SU-DHL-6 (cell line): ENCODE measurements around the gene SCARF1.
A peak's percentile ranks its signal among the peaks of the same experiment; 100 is the strongest.

Experiments
- H2AFZ ChIP-seq: fragments of 200-600 bp; sonication (generic); 2 replicates; pipeline ENCODE4 v1.6.1; 2014; ENCODE audit warnings: low read depth, mild to moderate bottlenecking, moderate library complexity, mixed read lengths, antibody characterized with exemption, low read length; ENCODE audit not compliant: severe bottlenecking
- H3F3A ChIP-seq: fragments of 200-600 bp; shearing (Covaris generic); 2 replicates; pipeline ENCODE4 v1.6.0; 2016; ENCODE audit warnings: antibody characterized with exemption, mild to moderate bottlenecking; ENCODE audit not compliant: insufficient read depth
- H3K27ac ChIP-seq: fragments of 200-600 bp; sonication (generic); 2 replicates; pipeline ENCODE4 v1.5.1; 2016; ENCODE audit warnings: low read depth, mild to moderate bottlenecking, low read length, moderate library complexity, mixed read lengths
- H3K27me3 ChIP-seq: fragments of 200-600 bp; sonication (generic), shearing (Covaris generic); 2 replicates; pipeline ENCODE4 v1.6.0; 2014; ENCODE audit warnings: mild to moderate bottlenecking, low read length
- H3K36me3 ChIP-seq: fragments of 200-600 bp; sonication (generic); 2 replicates; pipeline ENCODE4 v1.6.1; 2014; ENCODE audit warnings: mild to moderate bottlenecking, low read length, mixed read lengths
- H3K4me2 ChIP-seq: fragments of 300-600, 200-600 bp; shearing (Covaris generic), sonication (generic); 2 replicates; pipeline ENCODE4 v1.6.0; 2014; ENCODE audit warnings: low read length, low read depth, mild to moderate bottlenecking; ENCODE audit not compliant: poor library complexity, severe bottlenecking
- H3K4me3 ChIP-seq: fragments of 200-600 bp; sonication (generic); 2 replicates; pipeline ENCODE4 v1.5.1; 2014; ENCODE audit warnings: antibody characterized with exemption, low read length, mild to moderate bottlenecking, mixed read lengths; ENCODE audit not compliant: insufficient read depth, poor library complexity, severe bottlenecking
- H3K79me2 ChIP-seq: fragments of 200-600 bp; sonication (generic); 2 replicates; pipeline ENCODE4 v1.6.1; 2014; ENCODE audit warnings: mild to moderate bottlenecking, low read length, moderate library complexity; ENCODE audit not compliant: insufficient read depth
- H3K9ac ChIP-seq: fragments of 200-600 bp; sonication (generic); 2 replicates; pipeline ENCODE4 v1.7.0; 2014; ENCODE audit warnings: mild to moderate bottlenecking, low read length
- H3K9me2 ChIP-seq: fragments of 200-600 bp; sonication (generic); replicated peaks from 2 replicates; pipeline ENCODE4 v1.6.1; 2014; ENCODE audit warnings: low read length; ENCODE audit not compliant: insufficient read depth
- H3K9me3 ChIP-seq: fragments of 200-600 bp; sonication (generic); 2 replicates; pipeline ENCODE4 v1.6.1; 2014; ENCODE audit warnings: low read length, mixed read lengths; ENCODE audit not compliant: insufficient read depth
- H4K20me1 ChIP-seq: fragments of 200-600 bp; sonication (generic); 2 replicates; pipeline ENCODE4 v1.6.1; 2014; ENCODE audit warnings: low read depth, mild to moderate bottlenecking, antibody characterized with exemption, low read length, moderate library complexity, mixed read lengths
- EZH2phosphoT487 ChIP-seq: fragments of 200-600 bp; sonication (generic), shearing (Covaris generic); conservative IDR thresholded peaks from 2 replicates; pipeline ENCODE4 v1.6.1; 2018; ENCODE audit warnings: mild to moderate bottlenecking, antibody characterized with exemption, low read length, moderate library complexity, mixed read lengths
- TF ChIP-seq, protein P1 (sequence below): fragments of 200-600 bp; sonication (generic); IDR thresholded peaks from one replicate; pipeline ENCODE4 v1.5.1; 2017; ENCODE audit warnings: antibody characterized with exemption, mild to moderate bottlenecking, low read length, moderate library complexity; ENCODE audit not compliant: insufficient read depth, poor library complexity, severe bottlenecking

SCARF1 gene

DNA sequence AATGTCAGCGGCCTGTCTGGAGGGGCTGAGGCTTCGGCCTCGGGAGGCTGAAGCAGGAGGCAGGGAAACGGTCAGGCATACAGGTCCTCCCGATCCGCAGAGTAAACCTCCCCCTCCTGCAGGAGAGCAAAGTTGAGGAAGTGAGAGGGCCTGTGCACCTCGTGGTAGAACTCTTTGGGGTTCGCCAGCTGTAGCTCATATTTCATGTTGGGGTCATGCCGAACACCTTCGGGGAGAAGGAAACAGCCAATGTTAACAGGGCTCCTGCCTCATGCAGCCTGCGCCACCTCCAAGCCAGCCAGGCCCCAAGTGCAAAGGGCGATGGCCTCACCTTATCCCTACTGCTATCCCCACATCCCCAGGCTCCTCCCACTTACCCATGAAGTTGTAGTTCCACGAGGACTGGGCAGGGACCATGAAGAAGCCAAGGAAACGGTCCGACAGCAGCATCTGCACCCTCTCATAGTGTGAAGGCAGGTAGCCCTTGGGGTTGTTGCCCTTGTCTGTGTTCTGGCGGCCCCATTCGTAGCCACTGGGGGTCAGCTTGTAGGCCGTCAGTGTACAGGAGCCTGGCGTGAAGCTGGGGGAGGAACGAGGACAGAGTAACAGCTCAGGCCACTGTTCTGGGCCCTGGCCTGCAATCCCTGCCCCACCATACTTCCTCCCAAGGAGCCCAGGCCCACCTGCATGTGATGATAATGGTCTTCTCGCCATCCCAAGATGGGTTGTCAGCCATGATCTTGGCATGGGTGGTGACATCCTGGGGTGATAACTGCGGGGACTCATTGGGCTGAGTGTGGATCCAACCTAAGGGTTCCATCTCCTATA, 5.4 kb upstream of the SCARF1 start:
- H3K27ac ChIP-seq: no peak overlapping the region
- no peak for TF ChIP-seq EZH2phosphoT487
- TF ChIP-seq, protein P1, sequence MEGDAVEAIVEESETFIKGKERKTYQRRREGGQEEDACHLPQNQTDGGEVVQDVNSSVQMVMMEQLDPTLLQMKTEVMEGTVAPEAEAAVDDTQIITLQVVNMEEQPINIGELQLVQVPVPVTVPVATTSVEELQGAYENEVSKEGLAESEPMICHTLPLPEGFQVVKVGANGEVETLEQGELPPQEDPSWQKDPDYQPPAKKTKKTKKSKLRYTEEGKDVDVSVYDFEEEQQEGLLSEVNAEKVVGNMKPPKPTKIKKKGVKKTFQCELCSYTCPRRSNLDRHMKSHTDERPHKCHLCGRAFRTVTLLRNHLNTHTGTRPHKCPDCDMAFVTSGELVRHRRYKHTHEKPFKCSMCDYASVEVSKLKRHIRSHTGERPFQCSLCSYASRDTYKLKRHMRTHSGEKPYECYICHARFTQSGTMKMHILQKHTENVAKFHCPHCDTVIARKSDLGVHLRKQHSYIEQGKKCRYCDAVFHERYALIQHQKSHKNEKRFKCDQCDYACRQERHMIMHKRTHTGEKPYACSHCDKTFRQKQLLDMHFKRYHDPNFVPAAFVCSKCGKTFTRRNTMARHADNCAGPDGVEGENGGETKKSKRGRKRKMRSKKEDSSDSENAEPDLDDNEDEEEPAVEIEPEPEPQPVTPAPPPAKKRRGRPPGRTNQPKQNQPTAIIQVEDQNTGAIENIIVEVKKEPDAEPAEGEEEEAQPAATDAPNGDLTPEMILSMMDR: no peak
- H3K9me2 ChIP-seq: no peaks in the 10 kb centered on the region
- no peak overlapping the region for H3K4me2 ChIP-seq
- no peaks in the 10 kb centered on the region for H3K79me2 ChIP-seq
- no peaks in the 10 kb centered on the region for H4K20me1 ChIP-seq
- H3K36me3 ChIP-seq: peaks cover 8% of the 10 kb centered on the region; the same call in 1 of the 2 replicates
- no peak overlapping the region for H3K9ac ChIP-seq
- no peak overlapping the region for H3K4me3 ChIP-seq
- no peaks in the 10 kb centered on the region for H3K27me3 ChIP-seq
- H3K9me3 ChIP-seq: no peaks in the 10 kb centered on the region
- H2AFZ ChIP-seq: no peak overlapping the region
- peaks cover 19% of the 10 kb centered on the region; the same call in 1 of the 2 replicates for H3F3A ChIP-seq

DNA sequence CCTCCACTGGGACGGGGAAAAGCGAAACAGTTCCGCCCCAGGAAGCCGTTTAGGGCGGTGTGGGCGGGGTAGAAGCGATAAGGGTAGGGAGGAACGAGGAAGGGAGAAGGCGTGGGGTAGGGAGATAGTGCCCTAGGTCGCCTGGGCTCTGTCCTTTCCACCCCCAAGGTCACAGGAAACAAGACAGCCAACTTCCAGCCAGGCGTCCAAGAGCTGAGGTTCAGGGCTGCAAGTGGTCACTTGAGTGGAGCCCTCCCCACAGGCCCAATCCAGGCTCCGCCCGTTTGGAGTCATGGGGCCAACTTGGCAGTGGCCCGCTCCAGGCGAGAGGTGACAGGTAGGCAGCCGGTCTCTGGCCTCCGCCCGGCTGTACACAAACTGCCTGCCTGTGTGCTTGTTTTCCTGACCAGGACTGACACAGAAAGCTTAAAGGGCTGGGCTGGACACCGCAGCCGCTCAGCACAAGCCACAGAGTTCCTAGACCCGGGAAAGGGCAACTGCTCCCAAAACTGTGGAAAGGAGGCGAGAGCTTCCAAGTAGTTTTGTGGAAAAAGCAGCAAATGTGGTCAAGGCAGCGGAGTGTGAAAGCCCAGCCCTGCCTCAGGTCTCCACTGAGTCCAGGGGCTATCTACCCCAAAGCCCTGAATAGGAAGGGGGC, 4.4 kb upstream of the SCARF1 start, which contains the start of gene RILP:
RILP (minus strand) TSS at position 23 of the 658 bp plus-strand sequence. CDS start 62 bp downstream, outside the sequence.
- H3K27me3 ChIP-seq: no peaks in the 10 kb centered on the region
- peak within 1 kb of the TSS; percentile 53 for H3K4me3 ChIP-seq
- peaks cover 19% of the 10 kb centered on the region; the same call in 1 of the 2 replicates for H3F3A ChIP-seq
- H3K9me3 ChIP-seq: no peaks in the 10 kb centered on the region
- peak within 1 kb of the TSS; percentile 32 for H2AFZ ChIP-seq
- TF ChIP-seq, protein P1: no peak
- TF ChIP-seq EZH2phosphoT487: no peak
- no peaks in the 10 kb centered on the region for H4K20me1 ChIP-seq
- H3K36me3 ChIP-seq: 0 out of 2 replicates have a peak, but pooled peaks cover 5% of the 10 kb centered on the region
- peak within 1 kb of the TSS; percentile 50 for H3K9ac ChIP-seq
- peak within 1 kb of the TSS; percentile 53 for H3K27ac ChIP-seq
- H3K79me2 ChIP-seq: no peaks in the 10 kb centered on the region
- peak within 1 kb of the TSS; percentile 58 for H3K4me2 ChIP-seq
- H3K9me2 ChIP-seq: no peaks in the 10 kb centered on the region

DNA sequence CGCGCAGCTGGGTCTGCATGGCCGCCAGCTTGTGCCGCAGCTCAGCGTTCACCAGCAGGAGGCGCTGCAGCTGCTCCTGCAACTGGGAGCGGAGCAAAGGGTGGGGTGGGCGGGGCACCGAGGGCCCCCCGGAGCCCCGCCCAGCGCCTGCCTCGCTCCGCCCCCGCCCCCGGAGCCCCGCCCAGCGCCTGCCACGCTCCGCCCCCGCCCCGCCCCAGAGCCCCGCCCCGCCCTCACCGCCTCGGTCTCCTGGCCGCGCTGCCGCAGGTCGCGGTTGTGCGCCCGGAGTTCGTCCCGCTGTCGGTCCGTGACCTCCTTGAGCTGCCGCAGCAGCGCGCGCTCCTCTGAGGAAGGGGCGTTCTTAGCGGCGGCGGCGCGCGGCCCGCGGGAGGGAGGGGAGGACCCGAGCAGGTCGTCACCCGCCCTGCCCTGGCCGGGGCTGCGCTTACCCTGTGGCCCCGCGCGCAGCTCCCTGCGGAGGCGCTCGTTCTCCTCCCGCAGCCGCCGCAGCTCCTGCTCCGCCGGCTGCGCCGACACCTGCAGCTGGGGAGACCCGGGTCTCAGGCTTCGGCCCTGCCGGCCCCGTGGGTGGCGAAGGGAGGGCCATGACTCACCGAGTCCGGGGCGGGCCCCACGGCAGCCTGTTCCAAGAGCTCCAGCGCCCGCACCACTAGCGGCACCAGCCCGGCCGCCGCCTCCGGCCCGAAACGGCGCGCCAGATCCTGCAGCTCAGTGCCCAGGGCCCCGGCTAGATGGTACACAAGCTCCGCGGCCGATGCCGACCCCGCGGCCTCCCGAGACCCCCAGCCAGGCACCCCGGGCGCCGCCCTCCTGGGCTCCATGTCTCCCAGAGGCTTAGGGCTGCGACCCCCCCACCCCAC, 3.7 kb upstream of the SCARF1 start:
- H3K4me3 ChIP-seq: peak overlapping the region; percentile 53
- no peaks in the 10 kb centered on the region for H3K9me2 ChIP-seq
- H3K9ac ChIP-seq: peak overlapping the region; percentile 50
- peak overlapping the region; percentile 32 for H2AFZ ChIP-seq
- H3K4me2 ChIP-seq: peak overlapping the region; percentile 58
- peaks cover 19% of the 10 kb centered on the region; the same call in 1 of the 2 replicates for H3F3A ChIP-seq
- H3K79me2 ChIP-seq: no peaks in the 10 kb centered on the region
- no peaks in the 10 kb centered on the region for H3K27me3 ChIP-seq
- no peaks in the 10 kb centered on the region for H4K20me1 ChIP-seq
- H3K27ac ChIP-seq: peak overlapping the region; percentile 53
- 0 out of 2 replicates have a peak, but pooled peaks cover 5% of the 10 kb centered on the region for H3K36me3 ChIP-seq
- H3K9me3 ChIP-seq: no peaks in the 10 kb centered on the region
- TF ChIP-seq, protein P1: peak; percentile 82
- no peak for TF ChIP-seq EZH2phosphoT487
